Activated naive CD8-positive, alpha-beta T cell treated with anti-CD3 and anti-CD28 coated beads for 36 hours (primary cell): ENCODE measurements around the gene SPTLC2. TPM values are rescaled to one million over a fixed set of nuclear protein-coding genes. Genes with fewer than 3 reads are reported as not detected.
"Not testable (repeated sequence)": the region's sequence is repeated elsewhere in the genome, so short reads cannot be mapped to it uniquely, and the experiment has no call there.

ENCODE experiments used
- DNase-seq: peaks from one replicate; pipeline ENCODE4 v3.0.0; 2021
- H3K27ac Mint-ChIP-seq: one replicate; pipeline ENCODE4 v1.8.0; 2022; ENCODE audit warnings: mild to moderate bottlenecking, moderate library complexity, mixed read lengths
- H3K27me3 Mint-ChIP-seq: one replicate; pipeline ENCODE4 v1.8.0; 2022; ENCODE audit warnings: mild to moderate bottlenecking, mixed read lengths
- H3K36me3 Mint-ChIP-seq: one replicate; pipeline ENCODE4 v1.8.0; 2021; ENCODE audit warnings: mild to moderate bottlenecking, mixed read lengths
- H3K4me1 Mint-ChIP-seq: one replicate; pipeline ENCODE4 v1.8.0; 2021; ENCODE audit warnings: mixed read lengths
- H3K4me3 Mint-ChIP-seq: one replicate; pipeline ENCODE4 v1.8.0; 2022; ENCODE audit warnings: mild to moderate bottlenecking, moderate library complexity, mixed read lengths
- H3K9me3 Mint-ChIP-seq: one replicate; pipeline ENCODE4 v1.8.0; 2022; ENCODE audit warnings: mixed read lengths
- total RNA-seq, 2 experiments: library from RNA; stranded (reverse); gene quantifications; one replicate each; pipeline ENCODE4 v1.2.3, GENCODE V29; 2021

Gene SPTLC2, protein sequence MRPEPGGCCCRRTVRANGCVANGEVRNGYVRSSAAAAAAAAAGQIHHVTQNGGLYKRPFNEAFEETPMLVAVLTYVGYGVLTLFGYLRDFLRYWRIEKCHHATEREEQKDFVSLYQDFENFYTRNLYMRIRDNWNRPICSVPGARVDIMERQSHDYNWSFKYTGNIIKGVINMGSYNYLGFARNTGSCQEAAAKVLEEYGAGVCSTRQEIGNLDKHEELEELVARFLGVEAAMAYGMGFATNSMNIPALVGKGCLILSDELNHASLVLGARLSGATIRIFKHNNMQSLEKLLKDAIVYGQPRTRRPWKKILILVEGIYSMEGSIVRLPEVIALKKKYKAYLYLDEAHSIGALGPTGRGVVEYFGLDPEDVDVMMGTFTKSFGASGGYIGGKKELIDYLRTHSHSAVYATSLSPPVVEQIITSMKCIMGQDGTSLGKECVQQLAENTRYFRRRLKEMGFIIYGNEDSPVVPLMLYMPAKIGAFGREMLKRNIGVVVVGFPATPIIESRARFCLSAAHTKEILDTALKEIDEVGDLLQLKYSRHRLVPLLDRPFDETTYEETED
- 10 to 100 TPM; 30.7 to 36.2 TPM for total RNA-seq

DNA sequence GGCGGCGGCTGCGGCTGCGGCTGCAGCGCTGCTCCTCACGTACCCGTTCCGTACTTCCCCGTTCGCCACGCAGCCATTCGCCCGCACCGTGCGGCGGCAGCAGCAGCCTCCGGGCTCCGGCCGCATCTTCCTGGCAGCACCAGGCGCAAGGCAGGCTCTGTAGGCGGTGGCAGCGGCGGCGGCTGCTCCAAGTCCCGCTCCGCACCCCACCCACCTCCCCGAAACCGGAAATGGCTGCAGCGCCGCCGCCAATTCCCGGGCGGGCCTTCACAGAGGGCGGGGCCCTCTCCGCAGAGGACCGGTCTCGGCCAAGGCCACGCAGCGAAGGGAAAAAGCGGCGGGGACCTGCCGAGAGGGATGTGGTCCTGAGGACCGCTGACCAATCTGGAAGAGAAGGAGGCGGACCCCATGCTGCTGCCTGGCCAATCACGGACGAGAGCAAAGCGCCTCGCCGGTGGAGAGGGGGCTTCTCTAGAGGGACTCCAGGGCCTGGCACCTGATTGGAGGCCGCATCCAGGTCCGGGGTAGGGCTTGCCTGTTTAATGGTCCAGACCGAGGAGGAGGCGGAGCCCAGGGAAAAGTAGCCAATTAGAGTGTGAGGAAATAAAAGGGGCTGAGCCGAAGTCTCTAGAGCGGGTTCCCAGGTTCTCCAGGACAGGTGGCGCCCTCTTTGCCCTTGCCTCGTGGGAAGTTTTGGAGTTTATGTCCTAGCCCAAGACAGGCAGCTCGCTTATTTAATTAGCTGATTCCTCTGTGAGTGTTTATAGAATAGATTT lies at the start of gene SPTLC2:
SPTLC2 (minus strand) TSS at position 184 of the 776 bp plus-strand sequence; CDS start at position 126, 58 bp downstream.
- Mint-ChIP-seq H3K36me3 (peaks cover 16% of the 10 kb centered on the region), H3K27me3 (no peaks in the 10 kb centered on the region), H3K4me1 (peaks cover 31% of the 10 kb centered on the region), H3K4me3 (peak within 1 kb of the TSS; percentile 93), H3K27ac (peak within 1 kb of the TSS; percentile 92), H3K9me3 (no peaks in the 10 kb centered on the region)
- DNase-seq = peak; percentile 97

DNA sequence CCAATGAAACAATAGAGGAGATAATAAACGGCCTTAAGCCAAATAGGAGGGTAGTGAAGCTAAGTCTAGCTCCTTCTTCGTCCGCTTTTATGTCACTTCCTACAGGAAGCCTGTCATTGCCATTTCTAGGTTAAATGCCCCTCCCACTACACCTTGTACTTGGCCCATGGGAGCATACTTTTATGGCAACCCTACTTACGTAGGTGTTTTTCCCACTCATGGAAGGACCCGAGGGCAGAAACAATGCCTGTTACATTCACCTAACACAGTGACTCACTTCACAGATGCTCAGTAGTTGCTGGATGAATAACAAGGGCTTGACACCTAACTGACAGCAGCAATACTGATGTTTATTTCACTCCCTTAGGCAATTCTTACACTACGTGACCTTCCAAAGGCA lies 46.9 kb upstream of the SPTLC2 start:
- Mint-ChIP-seq H3K27me3 (no peaks in the 10 kb centered on the region), H3K9me3 (no peaks in the 10 kb centered on the region), H3K4me1 (no peaks in the 10 kb centered on the region), H3K36me3 (no peaks in the 10 kb centered on the region), H3K4me3 (no peak overlapping the region), H3K27ac (no peak overlapping the region)
- no peak for DNase-seq

DNA sequence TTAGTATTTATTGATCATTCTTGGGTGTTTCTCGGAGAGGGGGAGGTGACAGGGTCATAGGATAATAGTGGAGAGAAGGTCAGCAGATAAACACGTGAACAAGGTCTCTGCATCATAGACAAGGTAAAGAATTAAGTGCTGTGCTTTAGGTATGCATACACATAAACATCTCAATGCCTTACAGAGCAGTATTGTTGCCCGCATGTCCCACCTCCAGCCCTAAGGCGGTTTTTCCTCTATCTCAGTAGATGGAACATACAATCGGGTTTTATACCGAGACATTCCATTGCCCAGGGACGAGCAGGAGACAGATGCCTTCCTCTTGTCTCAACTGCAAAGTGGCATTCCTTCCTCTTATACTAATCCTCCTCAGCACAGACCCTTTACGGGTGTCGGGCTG lies 45.1 kb upstream of the SPTLC2 start:
- H3K36me3 Mint-ChIP-seq, H3K27me3 Mint-ChIP-seq, H3K27ac Mint-ChIP-seq, H3K4me3 Mint-ChIP-seq, H3K9me3 Mint-ChIP-seq, DNase-seq, H3K4me1 Mint-ChIP-seq: not testable (repeated sequence)

DNA sequence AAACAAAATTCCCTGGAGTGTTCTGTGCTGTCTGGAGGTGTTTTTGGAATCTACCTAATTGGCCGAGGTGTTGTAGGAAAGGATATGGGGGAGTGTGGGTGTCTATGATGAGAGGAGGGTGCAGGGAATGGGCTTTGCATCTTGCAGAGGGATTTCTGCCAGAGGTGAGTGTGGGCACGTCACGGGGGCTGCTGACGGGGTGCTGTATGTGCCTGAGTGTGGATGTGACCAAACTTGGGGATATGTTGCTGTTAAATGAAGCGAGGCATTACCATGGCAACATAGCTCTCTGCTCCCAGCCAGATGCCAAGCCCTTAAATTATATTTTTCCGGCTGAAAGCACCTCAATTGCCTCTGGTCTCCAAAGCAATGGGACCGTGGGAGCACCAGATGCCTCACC lies 44.3 kb upstream of the SPTLC2 start:
- Mint-ChIP-seq H3K27ac (no peak overlapping the region), H3K4me1 (peaks cover 1% of the 10 kb centered on the region)

DNA sequence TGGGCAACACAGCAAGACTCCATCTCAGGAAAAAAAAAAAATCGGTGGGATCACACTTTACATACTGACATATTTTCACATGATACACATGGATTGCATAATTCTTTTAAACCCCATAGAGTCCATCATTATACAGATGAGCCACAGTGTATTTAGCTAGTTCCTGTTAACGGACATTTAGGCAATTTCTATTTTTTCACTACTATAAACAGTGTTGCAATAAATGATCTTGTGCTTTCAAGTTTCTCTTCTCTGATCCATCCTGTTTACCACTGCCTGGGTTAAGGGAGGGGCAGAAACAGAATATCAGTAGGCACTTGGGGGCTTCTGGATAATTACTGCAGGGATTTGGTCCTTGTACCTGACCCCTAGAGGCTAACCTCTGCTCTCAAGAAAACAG lies 43.4 kb upstream of the SPTLC2 start:
- DNase-seq = no peak
- Mint-ChIP-seq H3K27ac (no peak overlapping the region), H3K4me3 (no peak overlapping the region)

More for the DNA sequence above, 44.3 kb upstream of the SPTLC2 start:
- no peaks in the 10 kb centered on the region for H3K27me3 Mint-ChIP-seq
- H3K4me3 Mint-ChIP-seq = no peak overlapping the region
- DNase-seq = no peak
- no peaks in the 10 kb centered on the region for H3K9me3 Mint-ChIP-seq
- H3K36me3 Mint-ChIP-seq = no peaks in the 10 kb centered on the region

DNA sequence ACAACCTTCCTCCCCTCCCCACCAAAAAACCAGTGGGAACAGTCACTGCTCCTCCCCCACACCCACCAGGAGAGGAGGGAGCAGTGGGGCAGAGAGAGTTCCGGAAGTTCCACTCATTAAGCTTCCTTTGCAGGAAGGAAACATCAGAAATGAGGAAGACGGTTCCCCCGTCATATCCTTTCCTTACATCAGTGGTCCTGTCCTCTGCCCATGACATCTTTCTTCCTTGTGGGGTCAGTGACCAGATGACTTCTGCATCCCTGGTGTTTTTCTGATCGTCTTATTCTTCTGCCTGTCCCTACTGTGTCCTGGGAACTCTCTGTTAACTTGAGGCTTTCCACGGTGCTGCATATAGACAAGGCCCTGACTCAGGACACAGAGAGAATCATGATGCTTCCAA lies 40.8 kb upstream of the SPTLC2 start:
- no peaks in the 10 kb centered on the region for H3K9me3 Mint-ChIP-seq
- no peaks in the 10 kb centered on the region for H3K36me3 Mint-ChIP-seq
- no peak for DNase-seq
- H3K27ac Mint-ChIP-seq = no peak overlapping the region
- H3K4me3 Mint-ChIP-seq = no peak overlapping the region
- peaks cover 1% of the 10 kb centered on the region for H3K4me1 Mint-ChIP-seq
- no peaks in the 10 kb centered on the region for H3K27me3 Mint-ChIP-seq

More for the DNA sequence above, 43.4 kb upstream of the SPTLC2 start:
- Mint-ChIP-seq H3K36me3 (no peaks in the 10 kb centered on the region), H3K27me3 (no peaks in the 10 kb centered on the region), H3K4me1 (peaks cover 1% of the 10 kb centered on the region), H3K9me3 (no peaks in the 10 kb centered on the region)

DNA sequence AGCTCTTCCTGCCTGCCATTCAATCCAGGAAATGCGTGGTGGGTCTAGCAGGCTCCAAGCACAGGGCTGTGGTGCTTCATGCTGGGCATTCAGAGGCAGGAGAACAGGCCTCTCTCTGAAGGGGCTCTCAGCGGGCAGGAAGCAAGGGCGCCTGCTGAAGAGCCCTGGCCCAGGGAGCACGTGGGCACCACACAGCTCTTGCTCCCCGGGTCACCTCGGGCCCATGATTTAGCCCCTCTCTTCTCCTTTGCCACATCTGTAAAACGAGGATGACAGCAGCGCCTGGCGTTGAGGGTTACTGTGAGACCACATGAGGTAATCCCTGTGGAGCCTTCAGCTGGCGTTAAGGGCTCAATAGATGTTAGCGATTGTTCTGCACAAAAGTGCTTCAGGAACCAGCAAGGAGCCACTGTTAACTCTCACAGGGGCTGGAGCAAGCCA lies 37.6 kb upstream of the SPTLC2 start:
- no peak overlapping the region for H3K4me3 Mint-ChIP-seq

DNA sequence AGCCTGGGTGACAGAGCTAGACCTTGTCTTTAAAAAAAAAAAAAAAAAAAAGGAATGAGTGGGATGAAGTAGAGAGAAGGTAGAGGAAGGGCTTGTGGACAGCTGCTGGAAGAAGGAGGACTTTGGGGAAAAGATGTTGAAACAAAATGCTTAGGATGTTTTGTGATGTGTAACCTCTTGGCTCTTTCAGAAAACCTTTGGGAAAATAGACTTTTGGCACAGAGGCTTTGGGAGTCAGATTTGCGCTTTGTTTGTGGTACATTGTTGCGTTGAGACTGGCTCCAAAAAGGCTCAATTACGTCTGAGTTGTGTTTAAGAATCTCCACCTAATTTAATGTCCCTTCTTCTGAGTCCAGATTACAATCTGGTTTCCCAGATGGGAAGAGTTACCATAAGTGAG lies 32.9 kb upstream of the SPTLC2 start:
- no peaks in the 10 kb centered on the region for H3K4me1 Mint-ChIP-seq

More for the DNA sequence above, 37.6 kb upstream of the SPTLC2 start:
- Mint-ChIP-seq H3K4me1 (peaks cover 1% of the 10 kb centered on the region), H3K9me3 (no peaks in the 10 kb centered on the region), H3K27ac (no peak overlapping the region), H3K36me3 (no peaks in the 10 kb centered on the region), H3K27me3 (no peaks in the 10 kb centered on the region)
- no peak for DNase-seq

DNA sequence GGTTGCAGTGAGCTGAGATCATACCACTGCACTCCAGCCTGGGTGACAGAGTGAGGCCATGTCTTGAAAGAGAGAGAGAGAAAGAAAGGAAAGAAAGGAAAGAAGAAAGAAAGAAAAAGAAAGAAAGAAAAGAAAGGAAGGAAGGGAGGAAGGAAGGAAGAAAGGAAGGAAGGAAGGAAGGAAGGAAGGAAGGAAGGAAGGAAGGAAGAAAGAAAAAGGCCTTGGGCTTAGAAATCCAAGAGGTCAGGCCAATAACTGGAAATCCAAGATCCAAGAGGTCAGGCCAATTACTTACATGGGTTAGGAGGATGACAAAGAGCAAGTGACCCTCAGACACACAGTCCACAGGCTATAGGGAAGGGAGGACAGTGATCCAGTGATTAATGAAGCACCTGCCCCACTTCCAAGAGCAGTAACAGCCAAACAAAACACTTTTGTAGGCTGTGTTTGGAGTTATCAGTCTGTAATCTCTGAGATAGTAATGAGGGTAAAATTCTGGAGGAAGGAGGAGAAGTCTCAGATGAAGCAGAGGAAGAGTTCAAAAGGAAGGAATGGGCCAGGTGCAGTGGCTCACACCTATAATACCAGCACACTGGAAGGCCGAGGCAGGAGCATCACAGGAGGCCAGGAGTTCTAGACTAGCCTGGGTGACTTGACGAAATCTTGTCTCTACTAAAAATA lies 32.2 kb upstream of the SPTLC2 start:
- H3K4me3 Mint-ChIP-seq = no peak overlapping the region
- no peaks in the 10 kb centered on the region for H3K27me3 Mint-ChIP-seq
- no peaks in the 10 kb centered on the region for H3K36me3 Mint-ChIP-seq
- DNase-seq = no peak
- H3K27ac Mint-ChIP-seq = no peak overlapping the region
- H3K9me3 Mint-ChIP-seq = no peaks in the 10 kb centered on the region
- H3K4me1 Mint-ChIP-seq = no peaks in the 10 kb centered on the region

More for the DNA sequence above, 32.9 kb upstream of the SPTLC2 start:
- Mint-ChIP-seq H3K27me3 (no peaks in the 10 kb centered on the region), H3K36me3 (no peaks in the 10 kb centered on the region), H3K4me3 (no peak overlapping the region), H3K9me3 (no peaks in the 10 kb centered on the region), H3K27ac (no peak overlapping the region)
- DNase-seq = no peak

DNA sequence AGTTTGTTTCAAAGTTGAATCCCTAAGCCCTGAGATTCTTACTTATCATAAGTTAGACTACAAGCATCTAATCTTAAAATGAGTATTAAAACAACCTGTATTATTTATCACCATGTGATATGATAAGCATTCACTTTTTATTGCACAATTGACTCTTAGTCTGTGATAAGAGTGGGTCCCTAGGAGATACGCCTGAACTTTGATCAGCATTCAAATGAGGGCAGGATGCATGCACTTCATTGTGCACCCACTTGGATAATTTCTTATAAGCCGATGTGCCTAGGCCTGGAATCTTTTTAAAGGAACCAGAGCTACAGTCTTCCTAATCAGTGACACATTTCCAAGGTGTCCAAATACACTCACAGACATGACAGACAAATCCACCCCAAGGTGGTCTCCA lies 31.4 kb upstream of the SPTLC2 start:
- Mint-ChIP-seq H3K27ac (no peak overlapping the region), H3K9me3 (no peaks in the 10 kb centered on the region), H3K36me3 (no peaks in the 10 kb centered on the region), H3K4me3 (no peak overlapping the region), H3K4me1 (no peaks in the 10 kb centered on the region), H3K27me3 (no peaks in the 10 kb centered on the region)
- DNase-seq = no peak

DNA sequence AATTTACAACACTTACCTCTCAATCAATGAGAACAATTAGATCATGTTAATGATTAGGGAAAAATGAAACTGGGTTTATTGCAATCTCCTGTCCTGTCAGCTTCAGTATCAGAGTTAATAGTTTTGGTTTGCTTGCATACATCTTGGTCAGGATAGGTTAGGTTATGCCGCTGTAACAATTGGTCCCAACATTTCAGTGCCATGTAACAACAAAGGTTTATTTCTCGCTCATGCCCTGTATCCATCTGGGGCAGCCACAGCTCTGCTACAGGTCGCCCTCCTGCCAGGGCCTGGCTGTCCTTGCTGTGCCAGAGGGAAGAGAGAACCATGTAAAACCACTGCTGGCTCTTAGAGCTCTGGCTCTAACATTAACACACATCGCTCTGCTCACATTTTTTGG lies 30.5 kb upstream of the SPTLC2 start:
- Mint-ChIP-seq H3K27me3 (no peaks in the 10 kb centered on the region), H3K4me3 (no peak overlapping the region), H3K9me3 (no peaks in the 10 kb centered on the region), H3K36me3 (no peaks in the 10 kb centered on the region), H3K27ac (no peak overlapping the region), H3K4me1 (peaks cover 7% of the 10 kb centered on the region)
- DNase-seq = no peak

DNA sequence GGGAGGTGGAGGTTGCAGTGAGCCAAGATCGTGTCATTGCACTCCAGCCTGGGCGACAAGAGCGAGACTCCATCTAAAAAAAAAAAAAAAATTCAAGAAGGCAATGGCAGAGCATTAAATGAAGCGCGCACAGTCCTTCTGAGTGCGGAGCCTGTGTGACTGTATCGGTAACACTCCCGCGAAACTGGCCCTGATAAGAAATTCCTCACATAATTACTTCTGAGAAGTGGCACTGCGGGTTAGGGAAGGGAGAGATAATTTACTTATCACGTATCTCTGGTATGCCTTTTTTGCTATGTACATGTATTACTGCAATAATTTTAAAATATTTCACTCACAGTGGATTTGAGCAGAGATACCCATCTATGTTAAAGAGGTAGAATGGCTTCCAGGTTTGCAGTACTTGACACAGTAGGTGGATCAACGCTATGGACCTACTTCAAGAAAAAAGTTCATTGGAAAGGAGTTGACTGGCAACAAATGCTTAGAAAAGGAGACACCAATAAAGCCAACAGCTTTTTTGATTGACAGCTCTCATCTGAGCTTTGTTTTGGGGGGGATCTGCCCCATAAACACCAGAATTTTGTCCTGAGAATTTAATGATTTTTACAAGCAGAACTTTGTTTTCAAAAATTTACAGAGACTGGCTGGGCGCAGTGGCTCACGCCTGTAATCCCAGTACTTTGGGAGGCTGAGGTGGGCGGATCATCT lies 29.2 kb upstream of the SPTLC2 start:
- H3K9me3 Mint-ChIP-seq = no peaks in the 10 kb centered on the region
- peaks cover 16% of the 10 kb centered on the region for H3K4me1 Mint-ChIP-seq
- no peak for DNase-seq
- no peak overlapping the region for H3K4me3 Mint-ChIP-seq
- H3K27me3 Mint-ChIP-seq = peaks cover 3% of the 10 kb centered on the region
- no peak overlapping the region for H3K27ac Mint-ChIP-seq
- no peaks in the 10 kb centered on the region for H3K36me3 Mint-ChIP-seq

DNA sequence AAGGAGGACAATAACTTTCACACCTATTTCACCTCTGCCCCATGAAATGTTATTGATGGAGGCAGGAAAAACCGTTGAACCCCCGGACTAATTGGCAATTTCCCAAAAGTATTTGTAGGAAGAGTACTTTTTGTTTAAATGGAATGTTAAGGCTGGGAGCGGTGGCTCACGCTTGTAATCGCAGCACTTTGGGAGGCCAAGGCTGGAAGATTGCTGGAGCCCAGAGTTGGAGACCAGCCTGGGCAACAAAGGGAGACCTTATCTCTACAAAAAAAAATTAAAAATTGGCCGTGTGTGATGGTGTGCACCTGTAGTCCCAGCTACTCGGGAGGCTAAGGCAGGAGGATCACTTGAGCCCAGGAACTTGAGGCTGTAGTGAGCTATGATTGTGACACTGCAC lies 26.0 kb upstream of the SPTLC2 start:
- Mint-ChIP-seq H3K4me3 (peak overlapping the region; percentile 79), H3K27me3 (peaks cover 3% of the 10 kb centered on the region), H3K9me3 (peaks cover 3% of the 10 kb centered on the region), H3K36me3 (no peaks in the 10 kb centered on the region), H3K27ac (peak overlapping the region; percentile 87), H3K4me1 (peaks cover 16% of the 10 kb centered on the region)
- no peak for DNase-seq

DNA sequence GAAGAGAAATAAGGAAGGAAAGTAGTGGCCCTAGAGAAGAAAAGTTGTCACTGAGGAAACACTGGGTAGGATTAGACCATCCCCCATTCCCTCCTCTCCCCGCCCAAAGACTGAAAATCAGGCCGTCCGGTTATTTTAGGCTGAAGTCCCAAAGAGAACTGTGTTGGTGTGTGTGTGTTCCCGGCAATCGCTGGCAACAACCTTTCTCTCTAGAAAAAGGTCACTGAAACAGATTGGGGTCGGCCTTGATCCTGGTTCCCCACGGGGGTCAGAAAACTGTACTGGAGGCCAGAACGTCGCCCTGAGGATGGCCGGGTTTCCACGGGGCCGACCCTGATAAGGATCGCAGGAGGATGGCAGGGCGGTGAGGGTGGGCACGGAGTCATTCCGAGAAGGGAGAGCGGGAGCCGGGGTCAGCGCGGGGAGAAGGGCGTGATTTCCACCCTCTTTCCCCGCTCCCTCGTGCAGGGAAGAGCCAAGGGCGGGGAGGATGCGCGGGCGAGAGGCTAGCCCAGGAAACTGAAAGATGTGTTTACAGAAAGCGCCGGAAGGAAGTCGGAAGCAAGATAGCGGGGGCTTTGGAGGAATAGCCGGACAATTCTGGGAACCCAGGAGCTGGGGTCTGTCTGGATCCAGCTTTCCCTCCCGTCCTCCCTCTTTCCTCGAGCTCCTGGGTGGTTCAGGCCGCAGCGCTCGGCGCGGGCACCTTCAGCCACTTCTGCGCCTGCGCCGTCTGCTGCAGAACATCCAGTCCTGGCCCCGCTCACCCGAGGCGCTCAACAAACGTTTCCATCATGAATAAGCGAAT lies 25.3 kb upstream of the SPTLC2 start:
- DNase-seq = peak; percentile 73
- peaks cover 3% of the 10 kb centered on the region for H3K9me3 Mint-ChIP-seq
- H3K27ac Mint-ChIP-seq = peak overlapping the region; percentile 87
- no peaks in the 10 kb centered on the region for H3K36me3 Mint-ChIP-seq
- H3K4me1 Mint-ChIP-seq = peaks cover 16% of the 10 kb centered on the region
- H3K4me3 Mint-ChIP-seq = peak overlapping the region; percentile 79
- peaks cover 3% of the 10 kb centered on the region for H3K27me3 Mint-ChIP-seq
